Adrenal gland (tissue), 5 donors: ENCODE measurements around the gene TLR5.

Experiments
- CTCF ChIP-seq, 6 experiments: fragments of 450-650 bp in 4 of 6; fragments of 200-600 bp in 2 of 6; sonication (generic) in 1 of 6; IDR thresholded peaks; 1 replicate in 5 of 6; 2 replicates in 1 of 6; pipeline versions ENCODE4 v1.5.1 to v1.8.0; 2016 to 2021; ENCODE audit warnings: antibody characterized with exemption in 6 of 6, mild to moderate bottlenecking in 2 of 6, moderate library complexity in 1 of 6
- POLR2A ChIP-seq, 2 donors: fragments of 450-650 bp; IDR thresholded peaks; one replicate each; pipeline ENCODE4 v1.6.1; 2017; ENCODE audit warnings: antibody characterized with exemption in 2 of 2, mild to moderate bottlenecking in 2 of 2, moderate library complexity in 1 of 2
- donor health status: DM: no; HTN: no; CAD: no.

- TF ChIP-seq CTCF (IDR thresholded peaks at IDR 0.05) (no peak), POLR2A (IDR thresholded peaks at IDR 0.05) (no peak)
Measured at GRCh38 chr1:223109581-223110026, 33.4 kb downstream of the TLR5 start.
